Fibroblast of mammary gland (primary cell): ENCODE results near the gene MUC22.

Experiments
- DNase-seq: peaks from one replicate; pipeline ENCODE4 v3.0.0-alpha.2; 2010; ENCODE audit warnings: low read depth
- H3K4me3 ChIP-seq: 2 replicates; pipeline ENCODE4 v1.5.1; 2011; ENCODE audit warnings: low read depth, mild to moderate bottlenecking, low read length, moderate library complexity; ENCODE audit not compliant: control insufficient read depth
- TF ChIP-seq, protein P1 (sequence below): conservative IDR thresholded peaks from 2 replicates; pipeline ENCODE4 v1.5.1; 2011; ENCODE audit warnings: low read depth, low read length, inconsistent platforms; ENCODE audit not compliant: control insufficient read depth, insufficient read depth

Gene MUC22

DNA sequence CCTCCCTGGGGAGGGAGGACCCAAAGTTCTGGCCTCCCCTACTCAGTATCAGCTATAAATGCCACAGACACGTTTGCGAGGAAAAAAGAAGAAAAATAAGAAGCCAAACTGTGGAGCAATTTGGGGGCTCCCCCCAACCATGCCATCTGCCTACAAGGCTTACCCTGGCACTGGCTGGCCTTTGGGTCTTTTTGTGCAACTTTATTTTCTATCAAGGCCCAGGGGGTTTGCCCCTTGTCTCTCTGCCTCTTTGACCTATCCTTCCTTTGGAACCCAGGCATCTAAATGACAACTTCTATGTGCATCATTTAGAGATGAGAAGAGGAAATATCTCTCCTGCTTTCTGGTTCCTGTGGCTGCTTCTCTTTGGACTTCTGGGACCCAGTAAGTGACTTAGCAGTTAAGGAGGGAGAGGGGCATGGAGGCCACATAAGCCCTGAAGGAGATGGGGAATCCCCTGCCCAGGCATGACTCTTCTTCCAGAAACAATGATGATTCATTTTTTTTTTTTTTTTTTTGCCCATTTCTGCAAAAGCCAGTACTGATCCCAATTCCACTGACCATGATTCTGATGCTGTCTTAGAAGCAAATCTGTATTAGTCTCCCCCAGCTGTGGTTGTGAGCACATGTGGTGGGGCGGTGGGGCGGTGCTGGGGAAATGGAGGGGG, at the start of gene MUC22:
Gene MUC22 (plus strand): TSS at position 82 of the 668 bp plus-strand sequence. CDS start 233 bp downstream, at position 315.
- no peak within 1 kb of the TSS for H3K4me3 ChIP-seq
- TF ChIP-seq, protein P1, sequence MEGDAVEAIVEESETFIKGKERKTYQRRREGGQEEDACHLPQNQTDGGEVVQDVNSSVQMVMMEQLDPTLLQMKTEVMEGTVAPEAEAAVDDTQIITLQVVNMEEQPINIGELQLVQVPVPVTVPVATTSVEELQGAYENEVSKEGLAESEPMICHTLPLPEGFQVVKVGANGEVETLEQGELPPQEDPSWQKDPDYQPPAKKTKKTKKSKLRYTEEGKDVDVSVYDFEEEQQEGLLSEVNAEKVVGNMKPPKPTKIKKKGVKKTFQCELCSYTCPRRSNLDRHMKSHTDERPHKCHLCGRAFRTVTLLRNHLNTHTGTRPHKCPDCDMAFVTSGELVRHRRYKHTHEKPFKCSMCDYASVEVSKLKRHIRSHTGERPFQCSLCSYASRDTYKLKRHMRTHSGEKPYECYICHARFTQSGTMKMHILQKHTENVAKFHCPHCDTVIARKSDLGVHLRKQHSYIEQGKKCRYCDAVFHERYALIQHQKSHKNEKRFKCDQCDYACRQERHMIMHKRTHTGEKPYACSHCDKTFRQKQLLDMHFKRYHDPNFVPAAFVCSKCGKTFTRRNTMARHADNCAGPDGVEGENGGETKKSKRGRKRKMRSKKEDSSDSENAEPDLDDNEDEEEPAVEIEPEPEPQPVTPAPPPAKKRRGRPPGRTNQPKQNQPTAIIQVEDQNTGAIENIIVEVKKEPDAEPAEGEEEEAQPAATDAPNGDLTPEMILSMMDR = no peak
- peak; percentile 75 for DNase-seq

DNA sequence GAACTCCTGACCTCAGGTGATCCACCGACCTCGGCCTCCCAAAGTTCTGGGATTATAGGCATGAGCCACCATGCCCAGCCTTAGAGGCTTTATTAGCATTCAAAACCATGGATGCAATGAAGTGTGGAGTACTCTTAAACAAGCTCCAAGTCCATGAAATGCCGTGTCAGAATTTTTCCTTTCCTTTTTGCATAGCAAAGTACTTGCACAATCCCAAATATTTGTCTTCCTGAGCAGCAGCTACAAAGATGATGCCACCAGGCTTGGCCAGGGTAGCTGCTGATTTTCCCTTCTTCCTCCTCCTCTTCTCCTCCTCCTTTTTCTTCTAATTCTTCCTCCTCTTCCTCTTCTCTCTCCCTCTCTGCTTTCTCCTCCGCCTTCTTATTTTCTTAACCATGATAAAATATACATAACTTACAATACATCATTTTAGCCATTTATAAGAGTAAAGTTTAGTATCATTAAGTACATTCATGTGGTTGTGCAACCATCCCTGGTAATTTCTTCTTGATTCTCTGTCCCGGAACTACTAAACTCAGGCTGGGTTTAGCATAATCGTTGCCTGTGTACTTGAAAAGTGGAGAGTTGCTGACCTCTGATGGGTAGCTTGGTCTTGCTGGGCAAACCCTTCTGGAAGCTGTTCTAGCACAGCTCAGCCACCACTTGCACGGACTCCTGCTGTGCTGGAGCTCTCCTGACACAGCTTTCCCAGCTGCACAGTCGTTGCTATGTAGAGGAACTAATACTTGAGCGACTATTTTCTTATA, 49.2 kb upstream of the MUC22 start:
- H3K4me3 ChIP-seq = no peak overlapping the region
- DNase-seq = no peak
- TF ChIP-seq, protein P1 = no peak

DNA sequence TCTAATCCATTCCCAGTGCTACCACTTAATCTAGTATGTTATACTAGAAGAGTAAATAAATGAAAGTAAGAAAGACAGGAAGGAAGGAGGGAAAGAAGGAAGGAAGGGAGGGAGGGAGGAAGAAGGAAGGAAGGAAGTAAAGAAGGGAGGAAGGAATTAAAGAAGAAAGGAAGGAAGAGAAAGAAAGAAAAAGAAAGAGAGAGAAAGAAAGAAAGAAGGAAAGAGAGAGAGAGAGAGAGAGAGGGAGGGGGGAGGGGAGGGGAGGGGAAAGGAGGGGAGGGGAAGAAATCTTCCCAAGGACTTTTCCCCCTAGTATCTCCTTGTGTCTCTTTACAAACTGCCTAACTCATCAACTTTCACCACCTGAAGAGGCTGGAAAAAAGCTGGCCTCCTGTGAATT, 47.6 kb upstream of the MUC22 start:
- TF ChIP-seq, protein P1 = no peak
- DNase-seq = no peak
- no peak overlapping the region for H3K4me3 ChIP-seq

DNA sequence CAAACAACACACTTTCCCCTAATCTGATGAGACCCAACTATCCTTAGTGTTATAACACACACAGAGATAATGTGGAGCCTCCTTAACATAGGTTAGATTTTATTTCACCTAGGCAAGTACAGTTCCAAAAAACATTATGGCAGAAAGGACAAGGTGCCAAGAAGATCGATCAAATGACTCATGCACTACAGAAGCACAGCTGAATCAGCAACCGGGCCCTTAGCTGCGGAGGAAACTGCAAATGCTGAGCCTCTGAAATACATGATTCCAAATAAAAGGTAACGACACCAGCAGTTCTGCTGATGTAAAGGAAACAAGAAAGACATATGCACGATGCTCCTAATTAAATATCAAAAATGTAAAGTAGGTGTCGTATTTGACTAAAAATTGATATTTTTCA, 46.6 kb upstream of the MUC22 start:
- TF ChIP-seq, protein P1 = no peak
- no peak overlapping the region for H3K4me3 ChIP-seq
- peak; percentile 68 for DNase-seq

DNA sequence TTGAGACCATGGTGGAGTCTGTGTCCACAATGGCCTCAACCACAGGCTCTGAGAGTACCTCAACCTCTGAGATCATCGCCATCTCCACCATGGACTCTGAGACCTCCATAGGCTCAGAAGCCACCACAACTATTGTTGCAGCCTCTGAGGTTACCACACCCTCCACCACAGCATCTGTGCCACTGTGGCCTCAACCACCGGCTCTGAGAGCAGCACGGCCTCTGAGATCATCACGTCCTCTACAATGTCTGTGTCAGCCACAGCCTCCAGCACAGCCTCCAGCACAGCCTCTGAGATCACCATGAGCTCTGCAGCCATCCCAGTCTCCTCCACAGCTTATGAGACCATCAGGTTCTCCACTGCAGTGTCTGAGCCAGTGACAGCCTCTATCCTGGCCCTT, 46.2 kb upstream of the MUC22 start:
- H3K4me3 ChIP-seq = no peak overlapping the region
- TF ChIP-seq, protein P1 = no peak
- peak; percentile 33 for DNase-seq

DNA sequence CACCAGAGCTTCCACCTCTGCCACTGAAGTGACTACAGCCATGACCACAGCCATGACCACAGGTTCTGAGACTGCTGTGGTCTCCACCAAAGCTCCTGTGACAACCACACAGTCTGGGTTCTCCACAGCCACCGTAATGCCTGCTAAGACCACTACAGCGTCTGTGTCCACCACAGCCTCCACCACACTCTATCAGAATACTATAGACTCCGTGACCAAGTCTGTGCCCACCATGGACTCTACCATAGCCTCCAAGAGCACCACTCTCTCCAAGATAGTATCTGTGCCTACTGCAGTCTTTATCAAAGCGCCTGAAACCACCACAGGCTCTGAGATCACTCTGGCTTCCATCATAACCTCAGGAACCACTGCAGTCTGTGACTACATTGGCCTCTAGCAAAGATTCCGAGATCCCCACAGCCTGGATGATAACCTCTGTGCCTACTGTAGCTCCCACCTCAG, 45.1 kb upstream of the MUC22 start:
- TF ChIP-seq, protein P1 = no peak

More for the DNA sequence above, 45.1 kb upstream of the MUC22 start:
- DNase-seq = no peak
- H3K4me3 ChIP-seq = no peak overlapping the region
